OCI-LY3 (cell line): ENCODE data around the gene COL4A2.

Experiments used
- CTCF ChIP-seq: fragments of 200-600, 300-600 bp; sonication (generic); IDR thresholded peaks from 2 replicates; pipeline ENCODE4 v1.5.1; 2014; ENCODE audit warnings: antibody characterized with exemption, low read length, low read depth
- EZH2phosphoT487 ChIP-seq: fragments of 200-600 bp; shearing (Covaris generic); IDR thresholded peaks from 2 replicates; pipeline ENCODE4 v1.6.1; 2018; ENCODE audit warnings: antibody characterized with exemption, mixed run types, low read depth

DNA sequence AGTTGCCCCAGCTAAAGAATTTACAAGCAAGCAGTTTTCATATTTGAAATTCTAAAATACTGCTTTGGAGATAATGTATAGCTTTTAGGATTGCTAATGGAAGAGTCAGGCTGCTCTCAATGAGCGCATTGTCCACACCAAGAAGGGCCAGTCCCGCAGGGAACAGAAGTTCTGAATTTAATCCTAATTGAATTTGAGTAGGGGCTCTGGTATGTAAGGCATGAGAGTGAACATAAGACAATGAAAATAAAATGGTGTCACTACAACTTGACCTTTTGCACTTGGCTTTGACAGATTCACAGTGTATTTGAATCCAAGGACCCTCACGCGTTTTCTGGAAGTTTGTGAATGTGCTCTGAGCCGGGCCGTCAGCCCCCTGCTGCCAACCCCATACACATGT lies 221.8 kb downstream of the COL4A2 start:
- no peak for TF ChIP-seq CTCF
- TF ChIP-seq EZH2phosphoT487, result no peak
